Nephron progenitor cell (in vitro differentiated cells): Measurements from ENCODE around the gene MCTP1.
A peak's percentile ranks its signal among the peaks of the same experiment; 100 is the strongest.

Source experiments
- DNase-seq: peaks from one replicate; pipeline ENCODE4 v3.0.0; 2021
- H3K27ac Mint-ChIP-seq: 2 replicates; pipeline ENCODE4 v1.8.0; 2021; ENCODE audit warnings: mild to moderate bottlenecking, moderate library complexity, mixed read lengths
- H3K27me3 Mint-ChIP-seq: 2 replicates; pipeline ENCODE4 v1.8.0; 2021; ENCODE audit warnings: mild to moderate bottlenecking, low read depth, mixed read lengths; ENCODE audit not compliant: poor library complexity
- H3K36me3 Mint-ChIP-seq: 2 replicates; pipeline ENCODE4 v1.8.0; 2021; ENCODE audit warnings: low read depth, mixed read lengths
- H3K4me1 Mint-ChIP-seq: 2 replicates; pipeline ENCODE4 v1.8.0; 2021; ENCODE audit warnings: mixed read lengths
- H3K4me3 Mint-ChIP-seq: 2 replicates; pipeline ENCODE4 v1.8.0; 2021; ENCODE audit warnings: mild to moderate bottlenecking, moderate library complexity, mixed read lengths
- H3K9me3 Mint-ChIP-seq: 2 replicates; pipeline ENCODE4 v1.8.0; 2021; ENCODE audit warnings: mild to moderate bottlenecking, moderate library complexity, mixed read lengths
- CTCF ChIP-seq: fragments of 200-600 bp; sonication (generic); IDR thresholded peaks from 2 replicates; pipeline ENCODE4 v1.5.0; 2021; ENCODE audit warnings: antibody characterized with exemption

Gene MCTP1

GRCh38 chr5:95100551-95100950 is 184.3 kb downstream of the MCTP1 start:
- peaks cover 9% of the 10 kb centered on the region for H3K9me3 Mint-ChIP-seq
- no peak for DNase-seq
- no peaks in the 10 kb centered on the region for H3K36me3 Mint-ChIP-seq
- H3K27ac Mint-ChIP-seq, result no peak overlapping the region
- TF ChIP-seq CTCF, result no peak
- H3K27me3 Mint-ChIP-seq, result no peaks in the 10 kb centered on the region
- H3K4me1 Mint-ChIP-seq, result no peaks in the 10 kb centered on the region
- no peak overlapping the region for H3K4me3 Mint-ChIP-seq

GRCh38 chr5:95098012-95098411 is 186.9 kb downstream of the MCTP1 start:
- no peak overlapping the region for H3K4me3 Mint-ChIP-seq
- no peak for DNase-seq
- no peak overlapping the region for H3K27ac Mint-ChIP-seq
- H3K9me3 Mint-ChIP-seq, result peaks cover 13% of the 10 kb centered on the region
- H3K36me3 Mint-ChIP-seq, result no peaks in the 10 kb centered on the region
- no peak for TF ChIP-seq CTCF
- H3K4me1 Mint-ChIP-seq, result no peaks in the 10 kb centered on the region
- no peaks in the 10 kb centered on the region for H3K27me3 Mint-ChIP-seq

- Mint-ChIP-seq H3K27me3 (no peaks in the 10 kb centered on the region), H3K9me3 (peaks cover 14% of the 10 kb centered on the region), H3K27ac (no peak overlapping the region), H3K36me3 (no peaks in the 10 kb centered on the region), H3K4me1 (no peaks in the 10 kb centered on the region), H3K4me3 (no peak overlapping the region)
- no peak for DNase-seq
- TF ChIP-seq CTCF, result no peak
Measured at GRCh38 chr5:95093211-95093610, 191.7 kb downstream of the MCTP1 start.

- TF ChIP-seq CTCF, result no peak
- Mint-ChIP-seq H3K4me3 (no peak overlapping the region), H3K27ac (no peak overlapping the region), H3K4me1 (no peaks in the 10 kb centered on the region), H3K27me3 (no peaks in the 10 kb centered on the region), H3K9me3 (peaks cover 7% of the 10 kb centered on the region), H3K36me3 (no peaks in the 10 kb centered on the region)
- no peak for DNase-seq
Measured at GRCh38 chr5:95090774-95091173, 194.1 kb downstream of the MCTP1 start.

GRCh38 chr5:95087816-95088317 is 197.0 kb downstream of the MCTP1 start:
- H3K4me3 Mint-ChIP-seq, result no peak overlapping the region
- no peaks in the 10 kb centered on the region for H3K27me3 Mint-ChIP-seq
- peaks cover 3% of the 10 kb centered on the region for H3K9me3 Mint-ChIP-seq
- no peak for TF ChIP-seq CTCF
- peaks cover 6% of the 10 kb centered on the region for H3K4me1 Mint-ChIP-seq
- DNase-seq, result no peak
- peak overlapping the region; percentile 30 for H3K27ac Mint-ChIP-seq
- H3K36me3 Mint-ChIP-seq, result no peaks in the 10 kb centered on the region
